Neural cell (in vitro differentiated cells): ENCODE measurements around the gene REC8. TPM values are rescaled to one million over a fixed set of nuclear protein-coding genes. Genes with fewer than 3 reads are reported as not detected.

Experiments used
- H2AFZ ChIP-seq: fragments of 200-600, 300-800 bp; sonication (generic), shearing (Covaris generic); 2 replicates; pipeline ENCODE4 v1.6.0; 2014; ENCODE audit warnings: low read depth, mild to moderate bottlenecking, antibody characterized with exemption, low read length, moderate library complexity
- H3F3A ChIP-seq: fragments of 200-600 bp; shearing (Covaris generic); 2 replicates; pipeline ENCODE4 v1.6.1; 2016; ENCODE audit warnings: mild to moderate bottlenecking, moderate library complexity, mixed read lengths, antibody characterized with exemption, low read length; ENCODE audit not compliant: insufficient read depth, poor library complexity, severe bottlenecking
- H3K27ac ChIP-seq: fragments of 200-600, 300-800 bp; sonication (generic), shearing (Covaris generic); 2 replicates; pipeline ENCODE4 v1.5.1; 2014; ENCODE audit warnings: mild to moderate bottlenecking, low read length, moderate library complexity
- H3K27me3 ChIP-seq: fragments of 300-800, 200-600 bp; sonication (generic), shearing (Covaris generic); 2 replicates; pipeline ENCODE4 v1.6.0; 2014; ENCODE audit warnings: mild to moderate bottlenecking, low read depth, low read length, moderate library complexity; ENCODE audit not compliant: insufficient read depth
- H3K36me3 ChIP-seq: fragments of 300-800, 200-600 bp; sonication (generic), shearing (Covaris generic); 2 replicates; pipeline ENCODE4 v1.5.1; 2014; ENCODE audit warnings: mild to moderate bottlenecking, antibody characterized with exemption, low read length, moderate library complexity; ENCODE audit not compliant: insufficient read depth
- H3K4me2 ChIP-seq: fragments of 300-800, 200-600 bp; sonication (generic), shearing (Covaris generic); 2 replicates; pipeline ENCODE4 v1.6.0; 2014; ENCODE audit warnings: mild to moderate bottlenecking, low read length
- H3K4me3 ChIP-seq: fragments of 300-800, 200-600 bp; sonication (generic), shearing (Covaris generic); 2 replicates; pipeline ENCODE4 v1.5.1; 2014; ENCODE audit warnings: mild to moderate bottlenecking, low read length, moderate library complexity
- H3K79me2 ChIP-seq: fragments of 200-600 bp; shearing (Covaris generic); replicated peaks from 2 replicates; pipeline ENCODE4 v1.6.0; 2014; ENCODE audit warnings: mild to moderate bottlenecking, low read length, moderate library complexity; ENCODE audit not compliant: insufficient read depth
- H3K9ac ChIP-seq: fragments of 300-800, 200-600 bp; sonication (generic), shearing (Covaris generic); 2 replicates; pipeline ENCODE4 v1.6.1; 2016; ENCODE audit warnings: mild to moderate bottlenecking, low read length, mixed read lengths
- H3K9me2 ChIP-seq: fragments of 200-600 bp; shearing (Covaris generic); 2 replicates; pipeline ENCODE4 v1.6.1; 2016; ENCODE audit warnings: mild to moderate bottlenecking, low read length, mixed read lengths; ENCODE audit not compliant: insufficient read depth
- H3K9me3 ChIP-seq: fragments of 200-600, 300-800 bp; sonication (generic), shearing (Covaris generic); 2 replicates; pipeline ENCODE4 v1.6.1; 2016; ENCODE audit warnings: mild to moderate bottlenecking, mixed run types, low read length, moderate library complexity, mixed read lengths
- H4K20me1 ChIP-seq: fragments of 200-600 bp; shearing (Covaris generic); 2 replicates; pipeline ENCODE4 v1.6.1; 2016; ENCODE audit warnings: mild to moderate bottlenecking, mixed run types; ENCODE audit not compliant: insufficient read depth
- CTCF ChIP-seq: fragments of 450-650 bp; IDR thresholded peaks from 2 replicates; pipeline ENCODE4 v1.5.1; 2014; ENCODE audit warnings: antibody characterized with exemption, mild to moderate bottlenecking, moderate library complexity; ENCODE audit not compliant: poor library complexity, severe bottlenecking
- EP300 ChIP-seq: fragments of 450-650 bp; conservative IDR thresholded peaks from 2 replicates; pipeline ENCODE4 v1.6.1; 2014; ENCODE audit warnings: antibody characterized with exemption, mild to moderate bottlenecking, moderate library complexity; ENCODE audit not compliant: poor library complexity, severe bottlenecking
- EZH2 ChIP-seq: fragments of 200-600, 300-800 bp; shearing (Covaris generic), sonication (generic); IDR thresholded peaks from 2 replicates; pipeline ENCODE4 v1.6.1; 2014; ENCODE audit warnings: antibody characterized with exemption, low read length, borderline replicate concordance, mild to moderate bottlenecking; ENCODE audit not compliant: insufficient read depth, poor library complexity, severe bottlenecking
- MXI1 ChIP-seq: fragments of 450-650 bp; conservative IDR thresholded peaks from 2 replicates; pipeline ENCODE4 v1.6.1; 2014; ENCODE audit warnings: antibody characterized with exemption, mild to moderate bottlenecking; ENCODE audit not compliant: poor library complexity, severe bottlenecking
- POLR2AphosphoS5 ChIP-seq: IDR thresholded peaks from 2 replicates; pipeline ENCODE4 v1.6.1; 2012
- RAD21 ChIP-seq: fragments of 450-650 bp; conservative IDR thresholded peaks from 2 replicates; pipeline ENCODE4 v1.6.1; 2014; ENCODE audit warnings: antibody characterized with exemption, mild to moderate bottlenecking, moderate library complexity
- REST ChIP-seq: IDR thresholded peaks from 2 replicates; pipeline ENCODE4 v1.6.1; 2012; ENCODE audit warnings: borderline replicate concordance
- SMC3 ChIP-seq: fragments of 450-650 bp; conservative IDR thresholded peaks from 2 replicates; pipeline ENCODE4 v1.6.1; 2014; ENCODE audit warnings: antibody characterized with exemption, mild to moderate bottlenecking, moderate library complexity; ENCODE audit not compliant: poor library complexity
- TAF1 ChIP-seq: IDR thresholded peaks from 2 replicates; pipeline ENCODE4 v1.6.1; 2012; ENCODE audit warnings: low read depth
- polyA plus RNA-seq: library from polyadenylated mRNA; depleted of rRNA; stranded (reverse); fragments of >200 nt; gene quantifications from 2 replicates; pipeline ENCODE4 v1.2.3, GENCODE V29; 2014

REC8 gene
- polyA plus RNA-seq, 1 donor from 2014 or later: 18.5 TPM

DNA sequence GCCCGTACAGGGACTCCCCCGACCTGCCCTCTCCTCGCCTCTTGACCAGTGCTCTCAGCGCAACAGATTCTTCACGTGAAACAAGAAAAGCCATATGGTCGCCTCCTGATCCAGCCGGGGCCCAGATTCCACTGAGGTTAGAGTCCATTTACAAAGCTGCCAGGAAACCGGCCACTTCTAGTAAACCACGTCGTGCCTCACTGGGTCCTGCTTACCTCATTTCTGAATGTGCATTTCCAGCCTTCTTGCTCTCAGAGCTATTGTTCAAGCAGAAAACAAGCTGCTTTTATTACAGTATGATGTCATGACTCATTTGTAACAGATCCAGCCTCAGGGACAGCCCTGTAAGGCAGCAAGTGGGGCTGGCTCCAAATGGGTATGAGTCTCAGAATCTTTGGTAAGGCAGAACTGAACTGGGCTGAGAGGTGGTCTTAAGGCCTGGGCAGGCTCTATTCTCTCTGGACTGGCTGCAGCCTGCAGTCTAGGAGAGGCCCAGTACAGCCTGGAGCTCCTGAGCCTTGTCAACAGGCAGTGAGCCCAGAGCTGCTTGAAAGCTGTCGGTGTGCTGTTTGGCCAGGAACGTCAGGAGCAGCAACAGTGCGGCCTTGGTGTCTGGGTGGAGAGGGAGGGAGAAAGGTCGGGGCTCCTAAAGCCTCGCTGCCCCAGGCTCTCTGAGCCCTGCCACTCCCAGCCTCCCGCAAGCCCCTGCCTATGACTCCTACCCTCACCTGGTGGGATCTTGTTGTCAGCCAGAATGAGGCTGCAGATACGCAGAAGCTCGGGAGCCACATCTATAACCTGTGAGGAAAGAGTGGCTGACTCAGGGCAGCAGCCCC, 8.3 kb downstream of the REC8 start:
- H4K20me1 ChIP-seq: no peaks in the 10 kb centered on the region
- H3K9ac ChIP-seq: no peak overlapping the region
- H3K27me3 ChIP-seq: no peaks in the 10 kb centered on the region
- H3K27ac ChIP-seq: no peak overlapping the region
- H3K36me3 ChIP-seq: no peaks in the 10 kb centered on the region
- no peaks in the 10 kb centered on the region for H3K9me3 ChIP-seq
- H3K79me2 ChIP-seq: no peaks in the 10 kb centered on the region
- no peak overlapping the region for H3K4me2 ChIP-seq
- no peak overlapping the region for H3K4me3 ChIP-seq
- TF ChIP-seq CTCF: no peak
- TF ChIP-seq EZH2: no peak
- no peak for TF ChIP-seq RAD21
- no peak for TF ChIP-seq TAF1
- no peak for TF ChIP-seq MXI1
- TF ChIP-seq EP300: no peak
- no peak for TF ChIP-seq POLR2AphosphoS5
- H3F3A ChIP-seq: no peaks in the 10 kb centered on the region
- no peaks in the 10 kb centered on the region for H3K9me2 ChIP-seq
- no peak overlapping the region for H2AFZ ChIP-seq

DNA sequence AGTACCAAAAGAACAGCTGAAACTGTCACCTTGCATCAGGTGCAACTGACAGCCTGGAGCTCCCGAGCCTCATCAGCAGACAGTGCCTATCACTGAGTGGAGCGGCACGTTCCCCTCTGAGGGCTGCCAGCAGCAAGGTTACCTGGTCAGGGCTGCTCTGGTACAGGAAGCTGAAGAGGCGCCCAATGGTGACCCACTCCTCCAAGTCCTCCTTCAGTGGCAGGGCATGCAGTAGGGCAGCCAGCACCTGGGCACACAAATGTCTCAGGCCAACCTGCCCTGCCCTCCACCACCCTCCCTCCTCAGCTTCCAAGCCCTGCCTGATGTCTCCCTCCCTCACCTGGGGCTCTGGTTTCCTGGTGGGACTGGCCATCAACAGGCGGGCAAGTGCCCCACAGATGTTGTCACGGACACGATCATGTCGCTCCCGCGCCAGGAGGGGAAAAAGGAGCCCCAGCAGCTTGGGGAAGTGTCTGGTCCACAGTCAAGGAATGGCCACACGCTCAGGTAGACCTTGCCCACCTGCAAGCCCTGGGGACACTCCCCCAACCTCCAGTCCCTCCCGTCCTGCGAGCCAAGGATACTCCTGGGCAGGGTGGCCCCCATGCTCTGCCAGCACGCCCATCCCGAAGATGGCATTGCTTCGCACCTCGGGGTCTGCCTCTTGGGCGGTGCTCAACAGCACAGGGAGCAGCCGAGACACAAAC, 9.6 kb downstream of the REC8 start:
- Histone ChIP-seq H3K9me3 (no peaks in the 10 kb centered on the region), H4K20me1 (no peaks in the 10 kb centered on the region), H3K79me2 (no peaks in the 10 kb centered on the region), H3K36me3 (no peaks in the 10 kb centered on the region), H3K9me2 (no peaks in the 10 kb centered on the region), H2AFZ (no peak overlapping the region), H3F3A (no peaks in the 10 kb centered on the region), H3K4me3 (no peak overlapping the region), H3K4me2 (no peak overlapping the region), H3K27ac (no peak overlapping the region), H3K27me3 (no peaks in the 10 kb centered on the region), H3K9ac (no peak overlapping the region)
- no peak for TF ChIP-seq EP300
- TF ChIP-seq REST: no peak
- no peak for TF ChIP-seq SMC3
- TF ChIP-seq MXI1: no peak
- no peak for TF ChIP-seq POLR2AphosphoS5
- TF ChIP-seq CTCF: no peak
- no peak for TF ChIP-seq TAF1
- TF ChIP-seq RAD21: no peak
- TF ChIP-seq EZH2: no peak
